Small intestine (tissue), 7 donors: ENCODE results near the gene HSPA5. TPM values are rescaled to one million over a fixed set of nuclear protein-coding genes. Genes with fewer than 3 reads are reported as not detected.

Experiments used
- DNase-seq, 2 donors: peaks; one replicate each; pipeline versions ENCODE4 v3.0.0 to v3.0.0-alpha.2; 2013
- FAIRE-seq: peaks from 2 replicates; lab custom pipeline; 2012; peaks lifted over from hg19 to GRCh38; lab: Jason Lieb, UNC
- H3K27ac ChIP-seq, 3 donors: one replicate each; pipeline ENCODE4 v1.5.1; 2013; ENCODE audit warnings: low read length in 2 of 3, mild to moderate bottlenecking in 2 of 3, control low read depth in 1 of 3, inconsistent platforms in 1 of 3, low read depth in 1 of 3, moderate library complexity in 1 of 3
- H3K27me3 ChIP-seq, 3 donors: one replicate each; pipeline ENCODE4 v1.6.1; 2013; ENCODE audit warnings: low read length in 3 of 3, inconsistent platforms in 1 of 3; ENCODE audit not compliant: control insufficient read depth in 3 of 3, insufficient read depth in 3 of 3
- H3K36me3 ChIP-seq, 3 donors: one replicate each; pipeline ENCODE4 v1.6.1; 2013; ENCODE audit warnings: low read length in 3 of 3, inconsistent platforms in 1 of 3, low read depth in 1 of 3, mild to moderate bottlenecking in 1 of 3, moderate library complexity in 1 of 3; ENCODE audit not compliant: control insufficient read depth in 3 of 3, insufficient read depth in 2 of 3
- H3K4me1 ChIP-seq, 3 donors: one replicate each; pipeline ENCODE4 v1.6.1; 2013; ENCODE audit warnings: low read length in 2 of 3, inconsistent platforms in 1 of 3, low read depth in 1 of 3, mild to moderate bottlenecking in 1 of 3, moderate library complexity in 1 of 3; ENCODE audit not compliant: control insufficient read depth in 3 of 3, insufficient read depth in 2 of 3
- H3K4me3 ChIP-seq, 3 donors: one replicate each; pipeline ENCODE4 v1.5.1; 2013; ENCODE audit warnings: low read length in 3 of 3, control low read depth in 1 of 3, inconsistent platforms in 1 of 3, low read depth in 1 of 3, mild to moderate bottlenecking in 1 of 3, moderate library complexity in 1 of 3
- H3K9me3 ChIP-seq, 2 donors: one replicate each; pipeline ENCODE4 v1.6.1; 2013; ENCODE audit warnings: low read depth in 1 of 2, low read length in 1 of 2; ENCODE audit not compliant: control insufficient read depth in 2 of 2, insufficient read depth in 1 of 2
- WGBS, 3 donors: extraction: QIAGEN DNeasy Blood & Tissue Kit; methylation state at CpG; one replicate each; pipeline ENCODE4 v1.1.7; 2013; 5-methylcytosine and 5-hydroxymethylcytosine counted together
- polyA plus RNA-seq, 4 donors: library from polyadenylated mRNA; stranded (reverse) in 3 of 4; unstranded in 1 of 4; fragments of 200-250 nt in 3 of 4; fragments of 120-200 nt in 1 of 4; gene quantifications; one replicate each; pipeline versions ENCODE4 v1.2.1 to v1.2.3, GENCODE V29; 2013
- donor health status: healthy with polysubstance abuse.
- donor health status: control.
- donor health status: control.
- donor health status: Bipolar disorder and iron deficiency.
- donor health status: healthy.

HSPA5 gene
- polyA plus RNA-seq, 4 donors: 35.8 to 319 (median 138) TPM

- FAIRE-seq (no peak), DNase-seq (no peak)
- Histone ChIP-seq H3K27ac (no peak overlapping the region), H3K36me3 (peaks cover 0 to 5% (median 0%) of the 10 kb centered on the region in 3 donors), H3K4me3 (no peak overlapping the region), H3K27me3 (peaks cover 0 to 2% (median 0%) of the 10 kb centered on the region in 3 donors), H3K4me1 (peaks cover 0 to 4% (median 0%) of the 10 kb centered on the region in 3 donors), H3K9me3 (no peaks in the 10 kb centered on the region)
- whole genome bisulfite sequencing, 3 donors: 59 to 85% (median 72%) methylated on average over 2 of the region's 2 CpGs
These were observed 17.8 kb upstream of the HSPA5 start for GRCh38 chr9:125258832-125259534.

DNA sequence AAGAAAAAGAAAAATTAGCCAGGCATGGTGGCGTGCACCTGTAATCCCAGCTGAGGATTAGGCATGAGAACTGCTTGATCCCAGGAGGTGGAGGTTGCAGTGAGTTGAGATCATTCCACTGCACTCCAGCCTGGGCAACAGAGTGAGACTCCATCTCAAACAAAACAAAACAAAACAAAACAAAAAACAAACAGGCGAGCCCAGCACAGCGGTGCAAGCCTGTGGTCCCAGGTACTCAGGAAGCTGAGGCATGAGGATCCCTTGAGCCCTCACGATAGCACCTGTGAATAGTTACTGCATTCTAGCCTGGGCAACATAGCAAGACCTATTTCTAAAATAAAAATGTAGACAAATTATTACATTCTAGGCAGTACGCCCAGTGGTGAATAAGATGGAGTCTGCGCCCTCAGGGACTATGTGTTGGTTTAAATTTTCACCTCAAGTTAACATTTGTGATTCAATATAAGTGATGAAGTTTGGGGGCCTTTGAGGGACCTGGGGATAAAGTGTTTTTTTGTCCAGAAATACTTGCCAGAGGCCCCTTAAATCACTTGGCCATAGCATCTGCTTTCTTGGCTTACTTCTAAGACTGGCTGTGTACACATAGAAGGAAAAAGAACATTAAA lies 17.1 kb upstream of the HSPA5 start:
- FAIRE-seq (no peak), DNase-seq (no peak)
- no peak overlapping the region for H3K4me3 ChIP-seq
- H3K27ac ChIP-seq: no peak overlapping the region
- WGBS, 3 donors: 92 to 97% (median 94%) methylated on average over 6 of the region's 6 CpGs
- no peaks in the 10 kb centered on the region for H3K9me3 ChIP-seq
- no peaks in the 10 kb centered on the region for H3K36me3 ChIP-seq
- H3K27me3 ChIP-seq: peaks cover 0 to 2% (median 0%) of the 10 kb centered on the region in 3 donors
- no peaks in the 10 kb centered on the region for H3K4me1 ChIP-seq

DNA sequence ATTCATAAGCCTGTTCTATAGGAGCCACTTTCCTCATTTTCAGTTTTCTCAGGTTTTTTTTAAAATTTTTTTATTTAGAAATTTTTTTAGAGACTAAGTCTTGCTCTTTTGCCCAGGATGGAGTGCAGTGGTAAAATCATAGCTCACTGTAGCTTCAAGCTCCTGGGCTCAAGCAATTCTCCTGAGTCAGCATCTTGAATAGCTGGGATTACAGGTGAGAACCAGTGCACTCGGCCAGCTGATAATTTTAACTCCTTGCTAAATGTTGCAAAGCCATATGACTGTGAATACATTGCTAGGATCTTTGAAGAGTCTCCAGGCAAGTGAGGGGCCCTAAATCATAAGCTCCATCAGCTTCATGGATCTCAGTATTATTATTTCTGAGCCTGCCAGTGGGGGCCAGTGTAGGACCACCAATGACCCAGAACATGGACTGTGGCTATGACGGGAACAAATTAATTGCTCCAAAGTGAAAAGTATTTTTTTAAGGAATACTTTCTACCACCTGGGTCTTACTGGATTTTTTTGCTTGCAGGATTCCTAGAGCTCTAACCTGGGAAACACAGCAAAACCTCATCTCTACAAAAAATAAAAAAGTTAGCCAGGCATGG lies 14.7 kb upstream of the HSPA5 start:
- DNase-seq (peak in 1 of 2 donors; percentile 14), FAIRE-seq (no peak)
- H3K36me3 ChIP-seq: no peaks in the 10 kb centered on the region
- peaks cover 0 to 2% (median 0%) of the 10 kb centered on the region in 3 donors for H3K27me3 ChIP-seq
- 24 to 34% (median 25%) methylated on average over 2 of the region's 2 CpGs for WGBS, 3 donors
- no peak overlapping the region for H3K4me3 ChIP-seq
- H3K4me1 ChIP-seq: no peaks in the 10 kb centered on the region
- no peak overlapping the region for H3K27ac ChIP-seq
- H3K9me3 ChIP-seq: no peaks in the 10 kb centered on the region

DNA sequence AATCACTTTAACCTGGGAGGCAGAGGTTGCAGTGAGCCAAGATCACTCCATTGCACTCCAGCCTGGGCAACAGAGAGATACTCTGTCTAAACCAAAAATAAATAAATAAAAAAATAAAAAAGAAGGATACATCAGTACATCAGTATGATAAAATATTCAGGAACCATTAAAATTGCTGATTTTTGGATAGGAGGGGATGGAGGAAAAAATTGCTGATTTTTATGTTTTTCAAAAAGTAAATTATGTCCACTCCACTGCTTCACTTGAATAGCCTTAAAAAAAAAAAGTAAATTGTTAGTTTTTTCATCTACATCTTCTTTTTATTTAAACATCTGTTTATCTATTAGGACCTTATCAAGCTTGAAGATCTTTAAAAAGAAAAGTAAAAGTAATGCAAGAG lies 13.1 kb upstream of the HSPA5 start:
- no peak overlapping the region for H3K4me3 ChIP-seq
- no peaks in the 10 kb centered on the region for H3K9me3 ChIP-seq
- no peaks in the 10 kb centered on the region for H3K36me3 ChIP-seq
- FAIRE-seq (no peak), DNase-seq (no peak)
- no peaks in the 10 kb centered on the region for H3K4me1 ChIP-seq
- no peak overlapping the region for H3K27ac ChIP-seq
- H3K27me3 ChIP-seq: peaks cover 0 to 2% (median 0%) of the 10 kb centered on the region in 3 donors

DNA sequence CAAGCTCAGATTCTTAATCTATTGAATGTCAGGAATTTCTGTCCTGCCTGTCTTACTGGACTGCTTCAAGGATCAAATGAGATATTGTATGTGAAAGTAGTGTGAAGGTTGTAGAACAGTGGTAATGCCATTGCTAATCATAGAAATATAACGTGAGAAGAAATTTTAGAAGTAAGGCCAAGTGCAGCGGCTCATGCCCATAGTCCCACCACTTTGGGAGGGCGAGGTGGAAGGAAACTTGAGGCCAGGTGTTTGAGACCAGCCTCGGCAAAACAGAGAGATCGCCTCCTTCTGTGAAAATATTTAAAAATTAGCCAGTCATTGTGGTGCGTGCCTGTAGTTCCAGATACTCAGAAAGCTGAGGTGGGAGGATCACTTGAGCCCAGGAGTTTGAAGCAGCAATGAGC lies 5.1 kb upstream of the HSPA5 start:
- no peaks in the 10 kb centered on the region for H3K27me3 ChIP-seq
- H3K9me3 ChIP-seq: no peaks in the 10 kb centered on the region
- DNase-seq (no peak), FAIRE-seq (no peak)
- no peak overlapping the region for H3K27ac ChIP-seq
- WGBS, 3 donors: 84 to 89% (median 87%) methylated on average over 6 of the region's 6 CpGs
- peaks cover 0 to 5% (median 0%) of the 10 kb centered on the region in 3 donors for H3K4me1 ChIP-seq
- no peak overlapping the region for H3K4me3 ChIP-seq
- no peaks in the 10 kb centered on the region for H3K36me3 ChIP-seq

GRCh38 chr9:125243792-125244260 lies 2.7 kb upstream of the HSPA5 start:
- Histone ChIP-seq H3K4me3 (no peak overlapping the region), H3K9me3 (no peaks in the 10 kb centered on the region), H3K36me3 (peaks cover under 1 to 14% (median 5%) of the 10 kb centered on the region in 3 donors), H3K27ac (no peak overlapping the region), H3K4me1 (peaks cover 2 to 11% (median 2%) of the 10 kb centered on the region in 3 donors), H3K27me3 (no peaks in the 10 kb centered on the region)
- no peak for FAIRE-seq
- 93 to 97% (median 96%) methylated on average over 15 of the region's 15 CpGs for WGBS, 3 donors
- DNase-seq: no peak

- DNase-seq: peak in 1 of 2 donors; percentile 41
- no peak for FAIRE-seq
- Histone ChIP-seq H3K4me1 (peaks cover 2 to 17% (median 4%) of the 10 kb centered on the region in 3 donors), H3K36me3 (peaks cover 9 to 26% (median 15%) of the 10 kb centered on the region in 3 donors), H3K4me3 (peak overlapping the region; percentile 55 to 87 (median 74)), H3K27ac (peak overlapping the region; percentile 95 to 98 (median 97)), H3K27me3 (no peaks in the 10 kb centered on the region), H3K9me3 (no peaks in the 10 kb centered on the region)
- 9 to 20% (median 12%) methylated on average over 27 of the region's 27 CpGs for WGBS, 3 donors
These were observed 958 bp upstream of the HSPA5 start for GRCh38 chr9:125241863-125242739.

- H3K27me3 ChIP-seq: no peaks in the 10 kb centered on the region
- FAIRE-seq (no peak), DNase-seq (peak in 1 of 2 donors; percentile 61)
- WGBS, 3 donors: 0 to 1% (median 1%) methylated on average over 33 of the region's 33 CpGs
- H3K4me1 ChIP-seq: peaks cover 5 to 17% (median 8%) of the 10 kb centered on the region in 3 donors
- H3K36me3 ChIP-seq: peaks cover 11 to 29% (median 18%) of the 10 kb centered on the region in 3 donors
- no peaks in the 10 kb centered on the region for H3K9me3 ChIP-seq
- peak overlapping the region; percentile 72 to 97 (median 83) for H3K27ac ChIP-seq
- H3K4me3 ChIP-seq: peak overlapping the region; percentile 70 to 97 (median 95)
These were observed 519 bp downstream of the HSPA5 start for GRCh38 chr9:125240649-125240999.
